NT2/D1 (cell line): Measurements from ENCODE around the gene PLSCR3.

Experiments
- YY1 ChIP-seq: IDR thresholded peaks from 2 replicates; pipeline ENCODE4 v1.6.1; 2011; ENCODE audit not compliant: insufficient read length, insufficient read depth
- ZNF274 ChIP-seq: IDR thresholded peaks from 2 replicates; pipeline ENCODE4 v1.6.1; 2011; ENCODE audit warnings: mild to moderate bottlenecking, low read depth, low read length

DNA sequence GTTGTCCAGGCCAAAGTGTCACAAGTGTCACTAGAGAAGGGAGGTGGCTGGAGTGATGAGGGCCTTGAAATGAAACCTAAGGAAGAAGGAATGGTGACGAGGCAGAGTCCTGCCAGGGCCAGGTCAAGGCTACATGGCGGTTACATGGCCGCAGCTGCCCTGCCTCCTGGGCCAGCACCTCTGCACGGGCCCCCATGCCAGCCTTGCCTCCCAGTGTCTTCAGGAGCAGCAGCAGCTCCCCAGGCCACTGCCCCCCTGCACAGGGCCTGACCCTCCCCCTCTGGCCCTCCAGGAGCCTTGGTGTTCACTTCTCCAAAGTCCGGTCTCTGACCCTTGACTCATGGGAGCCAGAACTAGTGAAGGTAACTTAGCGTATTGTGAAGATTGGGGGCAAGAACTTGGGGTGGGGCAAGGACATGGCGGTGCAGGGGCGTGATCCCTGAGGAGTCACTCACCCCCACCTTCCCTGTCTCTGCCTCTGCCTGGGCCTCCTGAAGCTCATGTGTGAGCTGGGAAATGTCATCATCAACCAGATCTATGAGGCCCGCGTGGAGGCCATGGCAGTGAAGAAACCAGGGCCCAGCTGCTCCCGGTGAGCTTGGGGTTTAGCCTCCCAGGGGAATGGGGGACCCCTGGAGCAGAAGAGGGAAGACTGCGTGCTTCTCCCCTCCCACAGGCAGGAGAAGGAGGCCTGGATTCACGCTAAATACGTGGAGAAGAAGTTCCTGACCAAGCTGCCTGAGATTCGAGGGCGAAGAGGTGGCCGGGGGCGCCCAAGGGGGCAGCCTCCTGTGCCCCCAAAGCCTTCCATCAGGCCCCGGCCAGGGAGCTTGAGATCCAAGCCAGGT, 46.5 kb downstream of the PLSCR3 start:
- no peak for TF ChIP-seq YY1
- TF ChIP-seq ZNF274 = no peak
